Measurements from ENCODE around the gene CLIP4. TPM values are rescaled to one million over a fixed set of nuclear protein-coding genes. Genes with fewer than 3 reads are reported as not detected.

The CLIP4 gene
- total and polyA plus RNA-seq, 2 of the 4 experiments (the other 2 are of a cell fraction) = 29.7 to 66.3 TPM

GRCh38 chr2:29212009-29212408, 96.8 kb downstream of the CLIP4 start:
- Histone ChIP-seq H2BK20ac (ENCODE audit: low read depth, low read length) (no peak overlapping the region), H4K8ac (ENCODE audit: low read depth in 2 of 2, low read length in 2 of 2) (no peak overlapping the region), H2AFZ (replicated peaks; ENCODE audit: low read length, poor library complexity) (no peak overlapping the region), H3K4me2 (ENCODE audit: low read depth, low read length) (no peak overlapping the region), H3K36me3 (ENCODE audit: control insufficient read depth, insufficient read depth, low read length) (no peaks in the 10 kb centered on the region), H3K27me3 (ENCODE audit: control insufficient read depth, insufficient read depth, low read length) (no peaks in the 10 kb centered on the region), H3K56ac (ENCODE audit: extremely low read depth, insufficient read depth, low read length) (no peak overlapping the region), H3K4me1 (ENCODE audit: control insufficient read depth, insufficient read depth, low read length) (peaks cover 9% of the 10 kb centered on the region), H2BK120ac (ENCODE audit: low read depth, low read length) (no peak overlapping the region), H4K5ac (ENCODE audit: low read depth, low read length) (no peak overlapping the region), H3K4me3 (ENCODE audit: insufficient read depth, low read depth, low read length) (no peak overlapping the region), H3K9me3 (ENCODE audit: control insufficient read depth, insufficient read depth, low read length) (no peaks in the 10 kb centered on the region), H2BK5ac (ENCODE audit: low read depth, low read length, poor library complexity, severe bottlenecking) (no peak overlapping the region), H3K4ac (ENCODE audit: low read depth, low read length) (no peak overlapping the region), H3K79me1 (ENCODE audit: low read depth in 1 of 2, low read length in 2 of 2) (no peaks in the 10 kb centered on the region), H3K27ac (ENCODE audit: insufficient read depth, low read length) (no peak overlapping the region), H2AK5ac (ENCODE audit: low read depth, low read length) (no peak overlapping the region), H3K14ac (replicated peaks; ENCODE audit: low read depth, low read length) (no peak overlapping the region), H4K91ac (ENCODE audit: insufficient read depth, low read depth, low read length) (no peak overlapping the region), H3K23ac (ENCODE audit: low read depth, low read length) (no peak overlapping the region), H3K9me1 (ENCODE audit: insufficient read depth, low read length) (peaks cover 4% of the 10 kb centered on the region; the same call in 1 of the 2 replicates), H3K18ac (ENCODE audit: low read depth, low read length) (no peak overlapping the region), H4K20me1 (ENCODE audit: insufficient read depth, low read length) (no peaks in the 10 kb centered on the region), H3K9ac (ENCODE audit: low read depth, low read length) (no peak overlapping the region), H2BK15ac (ENCODE audit: low read depth, low read length) (no peak overlapping the region), H2AK9ac (replicated peaks; ENCODE audit: low read depth, low read length, poor library complexity) (no peak overlapping the region)
- no peak for DNase-seq
- intact Hi-C loops (cut with micrococcal nuclease) = no loop called here
- in situ Hi-C loops (cut with MboI; ENCODE audit: low sequenced_read_pairs) = no loop called here
- ChIA-PET POLR2A (ENCODE audit: unreplicated experiment) (no interaction called here), CTCF (interaction anchor here (0.6 kb wide), 1 partner anchor 382 kb away, joined by 3 read pairs; no protein-coding TSS in a partner anchor)
- dilution Hi-C loops (cut with HindIII; ENCODE audit: low sequenced_read_pairs, unreplicated experiment) = no loop called here
- TF ChIP-seq MXI1 (IDR thresholded peaks at IDR 0.05; ENCODE audit: borderline replicate concordance, low read depth, low read length) = no peak
- no peak for TF ChIP-seq SMC3 (IDR thresholded peaks at IDR 0.05; ENCODE audit: low read depth, low read length)
- no peak for TF ChIP-seq MAFK (IDR thresholded peaks at IDR 0.05; ENCODE audit: low read depth, low read length)
- no peak for TF ChIP-seq RFX5 (IDR thresholded peaks at IDR 0.05; ENCODE audit: low read depth, low read length)
- TF ChIP-seq BHLHE40 (IDR thresholded peaks at IDR 0.05; ENCODE audit: low read depth, low read length) = no peak
- TF ChIP-seq FOS (IDR thresholded peaks at IDR 0.05; ENCODE audit: low read depth, low read length) = no peak
- no peak for TF ChIP-seq USF2 (IDR thresholded peaks at IDR 0.05; ENCODE audit: low read depth, low read length)
- TF ChIP-seq RCOR1 (IDR thresholded peaks at IDR 0.05; ENCODE audit: insufficient replicate concordance, low read length) = no peak
- no peak for TF ChIP-seq RAD21 (IDR thresholded peaks at IDR 0.05; ENCODE audit: low read length)
- no peak for TF ChIP-seq NFE2L2 (IDR thresholded peaks at IDR 0.05; ENCODE audit: low read depth, low read length)
- TF ChIP-seq POLR2A (IDR thresholded peaks at IDR 0.05; ENCODE audit: low read depth, low read length) = no peak
- TF ChIP-seq CTCF (conservative IDR thresholded peaks at IDR 0.05; ENCODE audit: low read depth, low read length) = no peak
- TF ChIP-seq MAZ (IDR thresholded peaks at IDR 0.05; ENCODE audit: borderline replicate concordance, low read depth, low read length) = no peak
- no peak for TF ChIP-seq CEBPB (IDR thresholded peaks at IDR 0.05; ENCODE audit: low read depth, low read length)
- TF ChIP-seq ELK1 (IDR thresholded peaks at IDR 0.05; ENCODE audit: borderline replicate concordance, low read depth, low read length) = no peak
- no TSS peak for BruUV-seq (replicated peaks)
- WGBS, 2 experiments (ENCODE audit: extremely low coverage in 2 of 2, insufficient read length in 1 of 2) = 16% methylated on average over 3 of the region's 5 CpGs; no CpG with 5 or more reads in 1 of the 2 experiments
- no peak for ATAC-seq (ENCODE audit: low read depth)
